ENCODE data around the gene EIPR1.

Gene EIPR1

GRCh38 chr2:3418766-3419404 lies 41.3 kb upstream of the EIPR1 start:
- no peaks in the 10 kb centered on the region for H3K36me3 ChIP-seq (ENCODE audit: low read length)

GRCh38 chr2:3414133-3414860 lies 36.7 kb upstream of the EIPR1 start:
- Histone ChIP-seq H4K20me1 (ENCODE audit: low read depth, low read length) (no peaks in the 10 kb centered on the region), H3K79me2 (ENCODE audit: insufficient read depth, low read length) (0 out of 2 replicates have a peak, but pooled peaks cover 5% of the 10 kb centered on the region)

More at GRCh38 chr2:3418766-3419404, 41.3 kb upstream of the EIPR1 start:
- Histone ChIP-seq H3K9me3 (ENCODE audit: insufficient read depth, low read length) (no peaks in the 10 kb centered on the region), H3K27me3 (ENCODE audit: low read length) (no peaks in the 10 kb centered on the region), H4K20me1 (ENCODE audit: low read depth, low read length) (no peaks in the 10 kb centered on the region), H3K79me2 (ENCODE audit: insufficient read depth, low read length) (no peaks in the 10 kb centered on the region), H3K27ac (ENCODE audit: low read depth, low read length) (no peak overlapping the region), H2AFZ (ENCODE audit: low read depth, low read length, severe bottlenecking) (no peak overlapping the region), H3K4me3 (ENCODE audit: insufficient read depth, low read length, poor library complexity, severe bottlenecking) (no peak overlapping the region), H3K9me2 (replicated peaks; ENCODE audit: insufficient read depth, low read length) (no peaks in the 10 kb centered on the region), H3K4me2 (ENCODE audit: low read depth, low read length, poor library complexity, severe bottlenecking) (no peak overlapping the region), H3F3A (ENCODE audit: insufficient read depth) (no peaks in the 10 kb centered on the region), H3K9ac (ENCODE audit: low read length) (no peak overlapping the region)
- no peak for TF ChIP-seq CTCF (IDR thresholded peaks at IDR 0.05; ENCODE audit: insufficient read depth, low read length, poor library complexity, severe bottlenecking)
- TF ChIP-seq EZH2phosphoT487 (conservative IDR thresholded peaks at IDR 0.05; ENCODE audit: low read length) = no peak

GRCh38 chr2:3413697-3414096 lies 36.1 kb upstream of the EIPR1 start:
- H3K36me3 ChIP-seq (ENCODE audit: low read length) = no peaks in the 10 kb centered on the region
- H3K4me2 ChIP-seq (ENCODE audit: low read depth, low read length, poor library complexity, severe bottlenecking) = no peak overlapping the region
- no peak overlapping the region for H2AFZ ChIP-seq (ENCODE audit: low read depth, low read length, severe bottlenecking)
- TF ChIP-seq EZH2phosphoT487 (conservative IDR thresholded peaks at IDR 0.05; ENCODE audit: low read length) (no peak), CTCF (IDR thresholded peaks at IDR 0.05; ENCODE audit: insufficient read depth, low read length, poor library complexity, severe bottlenecking) (no peak)
- H3K4me3 ChIP-seq (ENCODE audit: insufficient read depth, low read length, poor library complexity, severe bottlenecking) = no peak overlapping the region
- no peaks in the 10 kb centered on the region for H3F3A ChIP-seq (ENCODE audit: insufficient read depth)
- H3K27me3 ChIP-seq (ENCODE audit: low read length) = no peaks in the 10 kb centered on the region
- H3K27ac ChIP-seq (ENCODE audit: low read depth, low read length) = no peak overlapping the region
- H3K9me3 ChIP-seq (ENCODE audit: insufficient read depth, low read length) = no peaks in the 10 kb centered on the region
- H3K79me2 ChIP-seq (ENCODE audit: insufficient read depth, low read length) = 0 out of 2 replicates have a peak, but pooled peaks cover 5% of the 10 kb centered on the region
- no peak overlapping the region for H3K9ac ChIP-seq (ENCODE audit: low read length)
- H3K9me2 ChIP-seq (replicated peaks; ENCODE audit: insufficient read depth, low read length) = no peaks in the 10 kb centered on the region
- H4K20me1 ChIP-seq (ENCODE audit: low read depth, low read length) = no peaks in the 10 kb centered on the region

More at GRCh38 chr2:3414133-3414860, 36.7 kb upstream of the EIPR1 start:
- Histone ChIP-seq H3K4me3 (ENCODE audit: insufficient read depth, low read length, poor library complexity, severe bottlenecking) (no peak overlapping the region), H3K27me3 (ENCODE audit: low read length) (no peaks in the 10 kb centered on the region), H2AFZ (ENCODE audit: low read depth, low read length, severe bottlenecking) (no peak overlapping the region), H3F3A (ENCODE audit: insufficient read depth) (no peaks in the 10 kb centered on the region), H3K27ac (ENCODE audit: low read depth, low read length) (no peak overlapping the region), H3K36me3 (ENCODE audit: low read length) (no peaks in the 10 kb centered on the region), H3K9me3 (ENCODE audit: insufficient read depth, low read length) (no peaks in the 10 kb centered on the region), H3K4me2 (ENCODE audit: low read depth, low read length, poor library complexity, severe bottlenecking) (no peak overlapping the region), H3K9ac (ENCODE audit: low read length) (no peak overlapping the region), H3K9me2 (replicated peaks; ENCODE audit: insufficient read depth, low read length) (no peaks in the 10 kb centered on the region)
- TF ChIP-seq EZH2phosphoT487 (conservative IDR thresholded peaks at IDR 0.05; ENCODE audit: low read length) (no peak), CTCF (IDR thresholded peaks at IDR 0.05; ENCODE audit: insufficient read depth, low read length, poor library complexity, severe bottlenecking) (no peak)
